ENCODE results near the gene CDK5RAP3. TPM values are rescaled to one million over a fixed set of nuclear protein-coding genes. Genes with fewer than 3 reads are reported as not detected.

CDK5RAP3 gene
- total and polyA plus RNA-seq, 2 experiments from 2014 or later, result 92.6 to 106 TPM

GRCh38 chr17:47966079-47966519 is 4.8 kb upstream of the CDK5RAP3 start:
- Mint-ChIP-seq H3K27ac (no peak overlapping the region), H3K4me1 (peaks cover 4% of the 10 kb centered on the region)
- H3K36me3 ChIP-seq (ENCODE audit: insufficient read depth), result no peaks in the 10 kb centered on the region

GRCh38 chr17:47967607-47968252 is 3.2 kb upstream of the CDK5RAP3 start:
- no peaks in the 10 kb centered on the region; the same call in 1 of the 2 replicates for H3F3A ChIP-seq (replicated peaks; ENCODE audit: low read depth)
- no peaks in the 10 kb centered on the region for H3K36me3 ChIP-seq (ENCODE audit: insufficient read depth)
- Mint-ChIP-seq H3K4me1 (peaks cover 4% of the 10 kb centered on the region), H3K9me3 (peaks cover 2% of the 10 kb centered on the region; the same call in 1 of the 3 replicates), H3K36me3 (ENCODE audit: low read depth) (no peaks in the 10 kb centered on the region), H3K4me3 (no peak overlapping the region), H3K27ac (no peak overlapping the region), H3K27me3 (ENCODE audit: insufficient read depth, low read depth, poor library complexity) (peaks cover 12% of the 10 kb centered on the region)
- H3K79me2 ChIP-seq (replicated peaks; ENCODE audit: insufficient read depth), result 0 out of 2 replicates have a peak, but pooled peaks cover 7% of the 10 kb centered on the region
- H3K27me3 ChIP-seq (ENCODE audit: insufficient read depth), result no peaks in the 10 kb centered on the region
- H3K4me1 ChIP-seq (ENCODE audit: insufficient read depth), result peaks cover 11% of the 10 kb centered on the region
- H2AFZ ChIP-seq, result no peak overlapping the region
- no peak overlapping the region for H3K4me2 ChIP-seq
- H3K27ac ChIP-seq (ENCODE audit: low read depth), result no peak overlapping the region
- no peak for ATAC-seq
- H4K20me1 ChIP-seq (replicated peaks; ENCODE audit: insufficient read depth), result no peaks in the 10 kb centered on the region; the same call in 1 of the 2 replicates
- H3K4me3 ChIP-seq, result no peak overlapping the region
- H3K9me2 ChIP-seq (ENCODE audit: insufficient read depth), result no peaks in the 10 kb centered on the region
- DNase-seq (ENCODE audit: low spot score), result no peak
- TF ChIP-seq STAT1 (IDR thresholded peaks at IDR 0.05; ENCODE audit: unreplicated experiment) (no peak), EZH2 (IDR thresholded peaks at IDR 0.05; ENCODE audit: low read depth, unreplicated experiment) (no peak), CREB1 (CRISPR knock-in tag; IDR thresholded peaks at IDR 0.05; ENCODE audit: low read depth) (no peak), ZNF331 (CRISPR knock-in tag; IDR thresholded peaks at IDR 0.05; ENCODE audit: low read depth) (no peak), ETS1 (IDR thresholded peaks at IDR 0.05) (no peak), JUNB (IDR thresholded peaks at IDR 0.05; ENCODE audit: unreplicated experiment) (no peak), ZNF114 (CRISPR knock-in tag; IDR thresholded peaks at IDR 0.05) (no peak), EZH2phosphoT487 (IDR thresholded peaks at IDR 0.05; ENCODE audit: unreplicated experiment) (no peak), CTCF (conservative IDR thresholded peaks at IDR 0.05; ENCODE audit: low read depth in 2 of 2) (no peak), REST (IDR thresholded peaks at IDR 0.05; ENCODE audit: unreplicated experiment) (no peak), NANOG (IDR thresholded peaks at IDR 0.05; ENCODE audit: borderline replicate concordance) (no peak), POLR2AphosphoS5 (IDR thresholded peaks at IDR 0.05; ENCODE audit: low read depth) (no peak)

More at GRCh38 chr17:47966079-47966519, 4.8 kb upstream of the CDK5RAP3 start:
- Histone ChIP-seq H4K20me1 (replicated peaks; ENCODE audit: insufficient read depth) (no peaks in the 10 kb centered on the region), H3K4me3 (no peak overlapping the region), H3F3A (replicated peaks; ENCODE audit: low read depth) (no peaks in the 10 kb centered on the region), H3K79me2 (replicated peaks; ENCODE audit: insufficient read depth) (no peaks in the 10 kb centered on the region), H2AFZ (no peak overlapping the region), H3K27ac (ENCODE audit: low read depth) (no peak overlapping the region), H3K9me2 (ENCODE audit: insufficient read depth) (no peaks in the 10 kb centered on the region), H3K27me3 (ENCODE audit: insufficient read depth) (no peaks in the 10 kb centered on the region), H3K4me1 (ENCODE audit: insufficient read depth) (peaks cover 5% of the 10 kb centered on the region; the same call in 1 of the 2 replicates), H3K4me2 (no peak overlapping the region)
- Mint-ChIP-seq H3K4me3 (no peak overlapping the region), H3K36me3 (ENCODE audit: low read depth) (no peaks in the 10 kb centered on the region), H3K27me3 (ENCODE audit: insufficient read depth, low read depth, poor library complexity) (peaks cover 7% of the 10 kb centered on the region), H3K9me3 (peaks cover 2% of the 10 kb centered on the region; the same call in 1 of the 3 replicates)
- no peak for ATAC-seq
- TF ChIP-seq CTCF (conservative IDR thresholded peaks at IDR 0.05; ENCODE audit: low read depth in 2 of 2) (no peak), POLR2AphosphoS5 (IDR thresholded peaks at IDR 0.05; ENCODE audit: low read depth) (no peak)
- no peak for DNase-seq (ENCODE audit: low spot score)
